Midbrain (tissue), 1 donor: ENCODE measurements around the gene LONRF3.
A peak's percentile ranks its signal among the peaks of the same experiment; 100 is the strongest.

Experiments used
- DNase-seq: peaks from one replicate; lab custom pipeline; 2025; lab: John Stamatoyannopoulos, UW

The LONRF3 gene

GRCh38 chrX:118974088-118974907 lies at the start of gene LONRF3:
TSS of gene LONRF3 (plus strand) at chrX:118974618. CDS start at chrX:118974781, 163 bp downstream.
- DNase-seq, result peak; percentile 50

- no peak for DNase-seq
Measured at GRCh38 chrX:118928151-118928550, 46.3 kb upstream of the LONRF3 start.

- no peak for DNase-seq
Measured at GRCh38 chrX:118935352-118935751, 39.1 kb upstream of the LONRF3 start.

- DNase-seq, result no peak
Measured at GRCh38 chrX:118941147-118941546, 33.3 kb upstream of the LONRF3 start.

GRCh38 chrX:118943102-118943501 lies 31.3 kb upstream of the LONRF3 start:
- DNase-seq, result no peak

GRCh38 chrX:118945921-118946320 lies 28.5 kb upstream of the LONRF3 start:
- no peak for DNase-seq

- DNase-seq, result no peak
Measured at GRCh38 chrX:118948270-118948669, 26.1 kb upstream of the LONRF3 start.

GRCh38 chrX:118961866-118962560 lies 12.4 kb upstream of the LONRF3 start:
- no peak for DNase-seq

GRCh38 chrX:118963159-118963558 lies 11.3 kb upstream of the LONRF3 start:
- no peak for DNase-seq

- no peak for DNase-seq
Measured at GRCh38 chrX:118964252-118964651, 10.2 kb upstream of the LONRF3 start.

- no peak for DNase-seq
Measured at GRCh38 chrX:118965395-118965794, 9.0 kb upstream of the LONRF3 start.

- no peak for DNase-seq
Measured at GRCh38 chrX:118968031-118968430, 6.4 kb upstream of the LONRF3 start.

- no peak for DNase-seq
Measured at GRCh38 chrX:118971552-118971951, 2.9 kb upstream of the LONRF3 start.

GRCh38 chrX:118973389-118974087 lies 880 bp upstream of the LONRF3 start:
- DNase-seq, result no peak

- DNase-seq, result no peak
Measured at GRCh38 chrX:118974908-118975671, 672 bp downstream of the LONRF3 start.

GRCh38 chrX:118975831-118976598 lies 1.6 kb downstream of the LONRF3 start:
- peak; percentile 20 for DNase-seq

- DNase-seq, result no peak
Measured at GRCh38 chrX:118976599-118977340, 2.4 kb downstream of the LONRF3 start.

GRCh38 chrX:118977424-118977823 lies 3.0 kb downstream of the LONRF3 start:
- no peak for DNase-seq

- DNase-seq, result no peak
Measured at GRCh38 chrX:118978451-118978850, 4.0 kb downstream of the LONRF3 start.

GRCh38 chrX:118980761-118981160 lies 6.3 kb downstream of the LONRF3 start:
- DNase-seq, result no peak
